ENCODE data around the gene VAPA.

The VAPA gene

GRCh38 chr18:9951022-9951859 lies 37.4 kb downstream of the VAPA start:
- TF ChIP-seq CEBPB (IDR thresholded peaks at IDR 0.05) (no peak), EP300 (IDR thresholded peaks at IDR 0.05; ENCODE audit: borderline replicate concordance) (no peak), FOXM1 (IDR thresholded peaks at IDR 0.05; ENCODE audit: borderline replicate concordance, low read depth) (no peak), RAD21 (IDR thresholded peaks at IDR 0.05; ENCODE audit: low read depth) (peak; percentile 60), REST (IDR thresholded peaks at IDR 0.05; ENCODE audit: low read depth) (no peak), TAF1 (IDR thresholded peaks at IDR 0.05; ENCODE audit: low read depth) (no peak), TCF12 (IDR thresholded peaks at IDR 0.05; ENCODE audit: low read depth) (no peak)

GRCh38 chr18:9952633-9953416 lies 39.0 kb downstream of the VAPA start:
- TF ChIP-seq CREB1 (IDR thresholded peaks at IDR 0.05; ENCODE audit: low read depth) (no peak), TAF1 (IDR thresholded peaks at IDR 0.05; ENCODE audit: low read depth) (no peak), TEAD4 (IDR thresholded peaks at IDR 0.05) (no peak), RAD21 (IDR thresholded peaks at IDR 0.05; ENCODE audit: low read depth) (no peak), FOXM1 (IDR thresholded peaks at IDR 0.05; ENCODE audit: borderline replicate concordance, low read depth) (no peak), ZBTB7A (IDR thresholded peaks at IDR 0.05; ENCODE audit: low read depth) (no peak), EP300 (IDR thresholded peaks at IDR 0.05; ENCODE audit: borderline replicate concordance) (no peak), TCF12 (IDR thresholded peaks at IDR 0.05; ENCODE audit: low read depth) (no peak), CEBPB (IDR thresholded peaks at IDR 0.05) (no peak), MAX (IDR thresholded peaks at IDR 0.05) (no peak), EGR1 (IDR thresholded peaks at IDR 0.05) (no peak), USF1 (IDR thresholded peaks at IDR 0.05) (no peak), YY1 (IDR thresholded peaks at IDR 0.05; ENCODE audit: low read depth) (no peak)

- TF ChIP-seq EP300 (IDR thresholded peaks at IDR 0.05; ENCODE audit: borderline replicate concordance) (no peak), REST (IDR thresholded peaks at IDR 0.05; ENCODE audit: low read depth) (no peak), TAF1 (IDR thresholded peaks at IDR 0.05; ENCODE audit: low read depth) (no peak), CREB1 (IDR thresholded peaks at IDR 0.05; ENCODE audit: low read depth) (no peak), FOXM1 (IDR thresholded peaks at IDR 0.05; ENCODE audit: borderline replicate concordance, low read depth) (no peak), EGR1 (IDR thresholded peaks at IDR 0.05) (no peak), NFIC (IDR thresholded peaks at IDR 0.05) (no peak), TCF12 (IDR thresholded peaks at IDR 0.05; ENCODE audit: low read depth) (no peak), USF1 (IDR thresholded peaks at IDR 0.05) (no peak), ZBTB7A (IDR thresholded peaks at IDR 0.05; ENCODE audit: low read depth) (no peak), CEBPB (IDR thresholded peaks at IDR 0.05) (no peak), MAX (IDR thresholded peaks at IDR 0.05) (no peak), TEAD4 (IDR thresholded peaks at IDR 0.05) (no peak), YY1 (IDR thresholded peaks at IDR 0.05; ENCODE audit: low read depth) (no peak)
Measured at GRCh38 chr18:9958861-9959399, 45.1 kb downstream of the VAPA start.

GRCh38 chr18:9959564-9959963 lies 45.7 kb downstream of the VAPA start:
- TF ChIP-seq RAD21 (IDR thresholded peaks at IDR 0.05; ENCODE audit: low read depth) (no peak), EGR1 (IDR thresholded peaks at IDR 0.05) (no peak), USF1 (IDR thresholded peaks at IDR 0.05) (no peak), EP300 (IDR thresholded peaks at IDR 0.05; ENCODE audit: borderline replicate concordance) (no peak), MAX (IDR thresholded peaks at IDR 0.05) (no peak), TCF12 (IDR thresholded peaks at IDR 0.05; ENCODE audit: low read depth) (no peak), YY1 (IDR thresholded peaks at IDR 0.05; ENCODE audit: low read depth) (no peak), TEAD4 (IDR thresholded peaks at IDR 0.05) (no peak), NFIC (IDR thresholded peaks at IDR 0.05) (no peak), CREB1 (IDR thresholded peaks at IDR 0.05; ENCODE audit: low read depth) (no peak), TAF1 (IDR thresholded peaks at IDR 0.05; ENCODE audit: low read depth) (no peak), REST (IDR thresholded peaks at IDR 0.05; ENCODE audit: low read depth) (no peak), ZBTB7A (IDR thresholded peaks at IDR 0.05; ENCODE audit: low read depth) (no peak), FOXM1 (IDR thresholded peaks at IDR 0.05; ENCODE audit: borderline replicate concordance, low read depth) (no peak), CEBPB (IDR thresholded peaks at IDR 0.05) (no peak)

All from Ishikawa (cell line).